GM12864 (cell line): ENCODE measurements around the gene FBXL12.

ENCODE experiments used
- DNase-seq: peaks from one replicate; pipeline ENCODE4 v3.0.0-alpha.2; 2011; ENCODE audit warnings: low read depth
- H3K4me3 ChIP-seq: 2 replicates; pipeline ENCODE4 v1.5.1; 2011; ENCODE audit warnings: mild to moderate bottlenecking, low read depth, low read length, control low read depth
- TF ChIP-seq, protein P1 (sequence below): IDR thresholded peaks from 2 replicates; pipeline ENCODE4 v1.5.1; 2011; ENCODE audit warnings: low read depth, mild to moderate bottlenecking, moderate library complexity, low read length, control low read depth, inconsistent platforms; ENCODE audit errors: missing control alignments

The FBXL12 gene

DNA sequence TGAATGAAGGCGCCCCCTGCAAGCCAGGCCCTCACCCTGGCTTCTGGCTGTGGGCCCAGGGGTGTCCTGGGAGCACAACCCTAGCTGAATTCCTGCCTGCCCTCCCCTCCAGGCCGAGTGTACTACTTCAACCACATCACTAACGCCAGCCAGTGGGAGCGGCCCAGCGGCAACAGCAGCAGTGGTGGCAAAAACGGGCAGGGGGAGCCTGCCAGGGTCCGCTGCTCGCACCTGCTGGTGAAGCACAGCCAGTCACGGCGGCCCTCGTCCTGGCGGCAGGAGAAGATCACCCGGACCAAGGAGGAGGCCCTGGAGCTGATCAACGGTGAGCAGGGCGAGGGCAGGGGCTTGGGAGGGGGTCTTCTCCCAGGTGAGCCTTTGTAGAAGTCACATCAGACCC, 19.4 kb upstream of the FBXL12 start:
- H3K4me3 ChIP-seq = no peak overlapping the region
- DNase-seq = no peak
- TF ChIP-seq, protein P1, sequence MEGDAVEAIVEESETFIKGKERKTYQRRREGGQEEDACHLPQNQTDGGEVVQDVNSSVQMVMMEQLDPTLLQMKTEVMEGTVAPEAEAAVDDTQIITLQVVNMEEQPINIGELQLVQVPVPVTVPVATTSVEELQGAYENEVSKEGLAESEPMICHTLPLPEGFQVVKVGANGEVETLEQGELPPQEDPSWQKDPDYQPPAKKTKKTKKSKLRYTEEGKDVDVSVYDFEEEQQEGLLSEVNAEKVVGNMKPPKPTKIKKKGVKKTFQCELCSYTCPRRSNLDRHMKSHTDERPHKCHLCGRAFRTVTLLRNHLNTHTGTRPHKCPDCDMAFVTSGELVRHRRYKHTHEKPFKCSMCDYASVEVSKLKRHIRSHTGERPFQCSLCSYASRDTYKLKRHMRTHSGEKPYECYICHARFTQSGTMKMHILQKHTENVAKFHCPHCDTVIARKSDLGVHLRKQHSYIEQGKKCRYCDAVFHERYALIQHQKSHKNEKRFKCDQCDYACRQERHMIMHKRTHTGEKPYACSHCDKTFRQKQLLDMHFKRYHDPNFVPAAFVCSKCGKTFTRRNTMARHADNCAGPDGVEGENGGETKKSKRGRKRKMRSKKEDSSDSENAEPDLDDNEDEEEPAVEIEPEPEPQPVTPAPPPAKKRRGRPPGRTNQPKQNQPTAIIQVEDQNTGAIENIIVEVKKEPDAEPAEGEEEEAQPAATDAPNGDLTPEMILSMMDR = no peak

DNA sequence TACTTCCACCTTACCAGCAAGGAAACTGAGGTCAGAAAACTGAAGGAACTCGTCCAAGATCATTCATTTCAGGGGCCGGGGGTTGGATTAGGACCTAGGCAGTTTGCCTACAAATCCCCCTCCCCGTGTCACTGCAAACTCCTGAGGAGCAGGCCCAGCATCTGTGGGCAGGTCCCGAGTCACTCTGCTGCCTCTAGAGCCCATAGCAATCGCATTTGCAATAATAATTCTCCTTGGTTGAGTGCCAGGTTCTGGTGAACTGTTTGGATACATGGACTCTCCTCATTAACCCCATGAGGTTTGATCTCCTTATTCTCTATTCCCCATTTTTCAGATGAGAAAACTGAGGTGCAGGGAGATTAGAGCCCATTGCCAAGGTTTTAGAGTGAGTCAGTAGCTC, 17.1 kb upstream of the FBXL12 start:
- no peak for DNase-seq
- TF ChIP-seq, protein P1 = no peak
- peak overlapping the region; percentile 97 for H3K4me3 ChIP-seq

DNA sequence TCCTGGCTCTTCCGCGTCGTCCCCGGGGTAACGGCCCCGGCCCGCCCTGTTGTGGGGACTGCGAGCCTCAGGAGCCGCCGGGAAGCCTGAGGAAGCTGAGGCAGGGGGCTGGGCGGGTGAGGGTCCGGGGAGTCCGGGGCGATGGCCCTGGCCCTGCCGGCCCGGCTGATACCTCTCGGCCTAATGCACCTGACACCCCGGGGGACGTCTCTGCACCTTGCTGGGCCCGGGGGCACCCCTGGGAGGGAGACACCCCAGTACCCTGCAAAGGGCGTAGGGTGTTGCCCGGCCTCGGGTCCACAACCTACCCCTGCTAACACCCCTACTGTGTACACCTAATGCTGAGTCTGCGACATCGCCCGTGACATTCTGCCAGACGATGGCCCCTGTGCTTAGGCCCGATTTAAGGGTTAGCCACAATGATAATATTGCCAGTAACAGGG, 16.6 kb upstream of the FBXL12 start:
- TF ChIP-seq, protein P1 = no peak
- no peak for DNase-seq

DNA sequence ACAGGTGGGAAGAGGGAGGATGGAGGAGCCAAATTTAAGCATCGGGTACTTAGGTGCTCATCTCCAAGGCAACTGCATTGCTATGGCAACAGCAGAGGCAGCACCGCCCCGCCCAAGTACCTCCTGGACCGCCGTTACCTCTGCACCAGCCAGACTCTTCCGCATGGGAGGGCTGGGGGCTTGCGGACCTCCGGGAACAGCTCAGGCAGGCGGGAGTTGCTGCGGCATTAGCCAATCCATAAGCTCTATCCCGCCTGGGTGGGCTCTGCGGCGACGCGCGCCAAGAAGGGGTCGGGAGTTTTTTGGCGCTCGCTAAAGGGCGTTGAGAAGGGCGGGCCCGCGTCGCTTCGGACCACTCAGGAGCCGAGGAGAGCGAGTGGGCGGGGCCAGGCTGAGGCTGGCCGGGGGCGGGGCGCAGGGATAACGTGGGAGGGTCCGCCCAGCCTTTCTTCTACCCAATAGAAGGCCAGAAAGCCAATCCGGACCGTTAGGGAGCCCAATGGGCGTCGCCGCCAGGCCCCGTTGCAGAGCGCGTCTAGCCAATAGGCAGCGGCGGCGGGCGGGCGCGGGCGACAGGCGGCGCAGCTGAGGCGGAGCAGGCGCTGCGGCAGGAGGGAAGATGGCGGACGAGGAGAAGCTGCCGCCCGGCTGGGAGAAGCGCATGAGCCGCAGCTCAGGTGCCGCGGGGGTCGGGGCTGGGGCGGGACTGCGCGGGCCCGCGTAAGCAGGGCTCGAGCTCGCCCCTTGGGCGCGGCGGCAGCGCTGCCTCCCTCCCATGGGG, 16.0 kb upstream of the FBXL12 start, which contains the start of gene PIN1:
Gene PIN1, plus strand, starts transcription at position 593 of the 781 bp plus-strand sequence. Its CDS starts 27 bp downstream, at position 620.
- DNase-seq = peak; percentile 94
- TF ChIP-seq, protein P1 = peak; percentile 36

More for the DNA sequence above, 16.6 kb upstream of the FBXL12 start:
- peak overlapping the region; percentile 97 for H3K4me3 ChIP-seq

DNA sequence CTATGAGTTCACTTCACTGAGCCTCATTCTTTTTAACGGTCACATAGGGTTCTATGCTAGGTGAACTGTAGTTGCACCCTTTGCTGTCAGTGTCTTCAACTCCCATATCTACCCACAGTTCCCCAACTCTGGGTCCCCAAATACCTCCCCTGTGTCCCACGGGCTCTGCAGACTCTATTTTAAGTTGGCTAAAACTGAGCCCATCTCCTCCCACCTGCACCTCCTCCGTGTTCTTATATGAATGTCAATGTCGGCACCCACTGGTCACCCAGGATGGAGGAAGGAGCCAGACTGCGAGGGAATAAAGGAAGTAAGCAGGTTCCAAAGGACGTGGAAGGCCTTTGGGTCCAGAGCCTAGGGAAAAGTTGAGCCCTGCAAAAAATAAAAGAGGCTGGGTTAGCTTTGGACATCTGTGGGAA, 15.4 kb upstream of the FBXL12 start:
- TF ChIP-seq, protein P1 = no peak
- peak overlapping the region; percentile 69 for H3K4me3 ChIP-seq
- no peak for DNase-seq

More for the DNA sequence above, 16.0 kb upstream of the FBXL12 start, which contains the start of gene PIN1:
- H3K4me3 ChIP-seq = peak within 1 kb of the TSS; percentile 97

DNA sequence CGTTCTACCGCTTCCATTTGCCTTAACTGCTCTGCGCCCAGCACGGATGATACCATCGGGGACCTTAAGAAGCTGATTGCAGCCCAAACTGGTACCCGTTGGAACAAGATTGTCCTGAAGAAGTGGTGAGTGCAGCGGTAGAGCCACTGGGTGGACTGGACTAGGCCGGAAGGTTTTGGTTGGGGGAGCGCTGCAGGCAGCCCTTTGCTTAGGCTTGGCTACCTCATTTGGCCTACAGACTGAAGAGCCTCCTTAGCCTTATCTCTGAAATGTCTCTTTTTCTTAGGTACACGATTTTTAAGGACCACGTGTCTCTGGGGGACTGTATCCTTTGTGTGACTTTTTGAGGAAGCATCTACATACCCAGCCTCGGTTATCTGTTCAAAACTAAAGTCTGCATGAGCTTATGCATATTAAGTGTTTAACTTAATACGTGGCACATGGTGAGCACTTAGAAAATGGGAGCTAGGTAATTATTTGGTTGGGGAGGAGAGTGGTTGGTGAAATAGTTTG, 9.7 kb upstream of the FBXL12 start:
- H3K4me3 ChIP-seq = peak overlapping the region; percentile 99
- DNase-seq = no peak
- TF ChIP-seq, protein P1 = no peak
